GM19328 (cell line): Measurements from ENCODE around the gene PPFIBP1.
"Not testable (repeated sequence)": the region's sequence is repeated elsewhere in the genome, so short reads cannot be mapped to it uniquely, and the experiment has no call there.

Experiments used
- ATAC-seq: cut with Tn5 transposase; IDR thresholded peaks from one replicate; pipeline ENCODE4 v1.9.1; 2021; ENCODE audit warnings: mild to moderate bottlenecking, moderate library complexity; ENCODE audit not compliant: unreplicated experiment

The PPFIBP1 gene

DNA sequence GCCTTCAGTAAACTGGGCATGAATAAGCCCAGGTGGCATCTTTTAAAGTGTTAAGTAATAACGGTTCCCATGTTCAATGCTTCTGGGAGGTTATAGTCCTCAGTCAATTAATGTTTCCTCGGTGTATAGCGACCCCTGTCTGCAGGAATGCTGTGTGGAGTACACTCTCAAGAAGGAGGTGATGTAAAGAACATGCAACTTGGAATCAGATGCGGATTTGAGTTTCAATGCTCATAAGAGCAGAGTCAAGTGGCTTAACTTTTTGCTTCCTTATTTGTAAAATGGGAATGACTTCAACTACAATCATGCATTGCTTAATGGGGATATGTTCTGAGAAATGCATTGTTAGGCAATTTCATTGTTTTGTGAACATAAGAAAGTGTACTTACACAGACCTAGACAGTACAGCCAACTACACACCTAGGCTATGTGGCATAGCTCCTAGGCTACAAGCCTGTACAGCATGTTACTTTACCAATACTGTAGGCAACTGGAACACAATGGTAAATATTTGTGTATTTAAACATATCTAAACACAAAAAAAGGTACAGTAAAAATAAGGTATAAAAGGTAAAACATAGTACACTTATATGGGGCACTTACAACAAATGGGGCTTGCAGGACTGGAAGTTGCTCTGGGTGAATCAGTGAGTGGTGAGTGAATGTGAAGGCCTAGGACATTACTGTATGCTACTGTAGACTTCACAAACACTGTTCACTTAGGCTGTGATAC lies 179.9 kb downstream of the PPFIBP1 start:
- peak; percentile 92 for ATAC-seq

DNA sequence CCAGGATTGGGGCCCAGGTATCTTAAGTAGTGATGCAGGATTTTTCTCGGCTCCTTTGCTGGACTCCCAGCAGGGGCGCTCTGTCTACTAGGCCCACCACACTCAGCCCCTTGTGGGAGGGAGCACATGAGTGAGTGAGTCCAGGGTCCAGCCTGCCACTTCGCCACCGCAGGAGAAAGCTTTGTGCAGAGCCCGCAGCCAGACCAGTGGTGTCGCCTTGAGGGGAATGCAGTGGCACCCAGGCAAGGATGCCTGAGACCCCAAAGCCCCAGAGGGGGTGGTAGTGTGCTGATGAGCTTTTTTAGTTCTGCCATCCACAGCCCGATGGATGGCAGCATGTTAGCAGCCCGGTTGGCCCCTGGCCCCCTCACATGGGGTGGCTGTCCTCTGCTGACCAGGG lies 181.3 kb downstream of the PPFIBP1 start:
- ATAC-seq: no peak

DNA sequence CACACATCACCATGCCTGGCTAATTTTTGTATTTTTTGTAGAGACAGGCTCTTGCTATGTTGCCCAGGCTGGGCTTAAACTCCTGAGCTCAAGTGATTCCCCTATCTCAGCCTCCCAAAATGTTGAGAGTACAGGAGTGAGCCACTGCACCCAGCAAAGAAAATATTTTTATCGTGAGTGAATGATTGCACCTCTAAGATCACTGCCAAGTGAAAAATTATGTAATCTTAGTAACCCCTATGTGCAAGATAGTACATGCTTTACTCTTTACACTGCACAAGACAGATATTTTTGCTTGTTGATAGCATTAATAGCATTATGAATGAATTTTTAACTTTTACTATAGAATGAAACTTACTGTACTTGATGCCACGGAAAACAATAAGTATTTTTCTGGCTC lies 183.2 kb downstream of the PPFIBP1 start:
- ATAC-seq: no peak

DNA sequence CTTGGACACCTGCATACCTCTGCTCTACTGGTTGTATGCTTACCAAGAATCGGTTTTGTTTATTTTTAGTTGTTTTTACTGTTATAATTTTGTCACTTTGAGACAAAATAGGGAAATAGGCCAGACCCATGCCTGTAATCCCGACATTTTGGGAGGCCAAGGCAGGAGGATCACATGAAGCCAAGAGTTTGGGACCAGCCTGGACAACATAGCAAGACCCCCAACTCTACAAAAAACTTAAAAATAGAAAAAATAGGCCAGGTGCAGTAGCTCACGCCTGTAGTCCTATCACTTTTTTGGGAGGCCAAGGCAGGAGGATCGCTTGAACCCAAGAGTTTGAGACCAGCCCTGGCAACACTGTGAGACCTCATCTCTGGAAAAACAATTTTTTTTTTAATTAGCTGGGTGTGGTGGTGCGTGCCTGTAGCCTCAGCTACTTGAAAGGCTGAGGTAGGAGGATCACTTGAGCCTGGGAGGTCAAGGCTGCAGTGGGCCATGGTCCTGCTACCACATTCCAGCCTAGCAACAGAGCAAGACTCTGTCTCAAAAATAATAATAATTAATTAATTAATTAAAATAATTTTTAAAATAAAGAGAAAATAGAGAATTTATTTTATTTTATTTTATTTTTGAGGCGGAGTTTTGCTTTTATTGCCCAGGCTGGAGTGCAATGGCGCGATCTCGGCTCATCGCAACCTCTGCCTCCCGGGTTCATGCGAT lies 185.4 kb downstream of the PPFIBP1 start:
- ATAC-seq: no peak

DNA sequence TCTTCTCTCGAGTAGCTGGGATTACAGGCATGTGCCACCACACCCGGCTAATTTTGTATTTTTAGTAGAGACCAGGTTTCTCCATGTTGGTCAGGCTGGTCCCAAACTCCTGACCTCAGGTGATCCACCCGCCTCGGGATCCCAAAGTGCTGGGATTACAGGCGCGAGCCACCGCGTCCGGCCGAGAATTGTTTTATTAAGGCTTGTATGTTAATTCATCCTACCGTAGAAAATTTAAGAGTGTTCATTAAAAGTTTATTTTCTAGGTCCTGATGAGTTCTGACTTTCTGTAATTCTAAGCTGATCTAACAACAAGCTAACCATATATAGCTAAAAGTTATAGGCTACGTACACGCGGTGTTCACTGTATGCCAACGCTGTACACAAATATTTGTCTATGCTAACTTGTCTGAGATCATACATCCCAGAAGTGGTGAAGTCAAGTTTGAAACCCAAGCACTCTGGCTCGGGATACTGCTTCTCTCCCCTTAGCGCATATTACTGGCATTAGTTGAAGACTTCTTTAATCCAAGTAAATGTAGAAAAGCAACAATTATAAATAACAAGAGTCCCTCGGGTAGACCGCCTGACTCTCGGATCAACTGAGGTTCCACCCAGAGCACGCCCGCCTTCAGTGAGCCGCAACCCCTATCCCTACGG lies 186.1 kb downstream of the PPFIBP1 start:
- ATAC-seq: peak; percentile 37

DNA sequence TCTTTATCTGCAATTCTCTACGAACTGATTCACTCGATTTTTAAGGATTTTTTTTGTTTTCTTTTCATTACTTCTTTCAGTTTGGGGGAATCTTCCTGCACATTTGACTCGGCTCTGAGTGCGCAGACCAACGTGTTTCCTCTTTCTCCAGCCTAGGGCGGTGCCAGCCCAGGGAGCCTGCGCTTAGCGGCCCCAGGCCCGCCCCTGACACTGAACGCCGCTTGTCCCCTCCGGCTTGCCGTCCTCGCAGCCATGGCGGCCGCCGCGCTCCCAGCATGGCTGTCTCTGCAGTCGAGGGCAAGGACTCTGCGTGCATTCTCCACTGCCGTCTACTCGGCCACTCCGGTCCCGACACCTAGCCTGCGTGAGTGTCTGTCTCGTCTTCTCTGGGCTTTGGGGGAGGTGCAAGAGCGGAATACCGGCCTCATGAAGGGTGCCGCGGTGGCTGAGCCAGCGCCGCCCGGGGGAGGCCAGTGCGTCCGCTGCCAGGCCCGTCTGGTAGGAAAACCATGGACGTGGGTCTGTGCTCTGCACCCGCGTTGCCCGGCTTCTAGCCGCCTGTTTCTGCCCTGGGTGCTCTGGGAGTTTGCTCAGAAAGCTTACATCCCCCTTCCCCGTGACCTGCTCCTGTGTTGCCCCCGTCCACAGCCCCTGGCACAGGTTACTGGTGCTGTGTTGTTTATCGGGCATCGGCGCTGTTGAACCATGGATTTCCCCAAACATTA lies 186.7 kb downstream of the PPFIBP1 start, which contains the start of gene MRPS35:
MRPS35 (plus strand) TSS at position 241 of the 725 bp plus-strand sequence; CDS start at position 253, 12 bp downstream.
- ATAC-seq: peak; percentile 93

DNA sequence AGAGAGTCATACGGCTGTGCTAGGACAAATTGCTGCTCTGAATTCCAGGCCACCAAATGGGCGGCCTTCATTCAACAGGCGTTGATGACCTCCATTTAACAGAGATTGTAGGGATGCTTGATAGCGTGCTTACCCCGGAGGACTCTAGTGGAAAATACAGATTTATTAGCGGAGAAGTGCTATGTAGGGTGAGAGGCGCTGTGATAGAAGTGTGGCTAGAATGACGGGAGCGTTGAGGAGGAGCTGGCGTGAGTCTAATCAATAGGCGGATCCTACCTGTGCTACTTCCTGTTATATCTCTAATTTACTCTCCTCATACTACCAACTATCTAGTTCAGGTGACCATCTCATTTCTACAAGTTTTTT lies 187.3 kb downstream of the PPFIBP1 start:
- no peak for ATAC-seq

DNA sequence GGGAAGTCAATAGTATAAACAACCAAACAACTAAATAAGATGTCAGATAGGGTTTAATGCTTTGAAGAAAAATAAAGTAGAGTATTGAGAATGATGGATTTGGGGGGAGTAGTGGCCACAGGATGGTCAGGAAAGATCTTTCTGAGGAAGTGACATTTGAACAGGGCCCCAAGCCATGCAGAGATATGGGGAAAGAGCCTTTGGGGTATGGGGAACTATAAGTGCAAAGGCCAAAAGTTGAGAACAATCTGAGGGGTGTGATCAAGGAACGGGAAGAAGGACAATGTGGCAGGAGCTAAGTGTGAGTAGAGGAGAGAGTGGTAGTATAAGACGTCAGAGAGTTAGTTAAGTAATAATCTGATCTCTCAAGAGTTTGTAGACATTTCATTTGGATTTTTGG lies 188.0 kb downstream of the PPFIBP1 start:
- ATAC-seq: no peak

DNA sequence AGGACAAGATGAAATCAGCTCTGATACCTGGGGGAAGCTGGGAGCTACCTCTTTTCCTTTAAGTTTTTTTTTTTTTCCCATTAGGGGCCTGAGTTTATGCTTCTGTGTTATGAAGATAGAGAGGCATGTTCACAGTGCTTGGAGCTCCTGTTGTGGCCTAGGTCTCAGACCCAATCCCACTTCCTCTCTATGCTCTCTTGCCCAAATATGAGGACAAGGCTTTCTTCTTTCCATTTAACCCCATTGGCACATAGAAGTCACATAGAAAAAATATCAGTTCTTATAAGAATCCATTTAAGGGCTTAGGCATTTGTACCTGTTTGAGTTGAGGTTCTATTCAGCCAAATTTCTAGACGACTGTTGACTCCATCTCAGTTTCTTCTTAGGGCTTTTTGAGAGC lies 199.2 kb downstream of the PPFIBP1 start:
- ATAC-seq: no peak

DNA sequence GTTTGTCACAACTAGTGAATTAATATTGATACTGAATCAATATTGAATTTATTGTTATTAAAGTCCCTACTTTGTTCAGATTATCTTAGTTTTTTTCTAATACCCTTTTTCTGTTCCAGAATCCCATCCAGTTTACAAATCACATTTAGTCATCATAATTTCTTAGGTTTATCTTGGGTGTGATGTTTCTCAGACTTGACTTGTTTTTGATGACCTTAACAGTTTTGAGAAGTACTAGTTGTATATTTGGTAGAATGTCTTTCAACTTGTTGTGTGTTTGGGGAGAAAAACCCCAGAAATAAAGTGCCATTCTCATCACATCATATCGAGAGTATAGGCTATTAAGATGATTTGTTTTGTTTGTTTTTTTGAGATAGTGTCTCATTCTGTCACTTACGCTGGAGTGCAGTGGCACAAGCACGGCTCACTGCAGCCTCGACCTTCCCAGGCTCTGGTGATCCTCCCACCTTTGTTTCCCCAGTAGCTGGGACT lies 206.1 kb downstream of the PPFIBP1 start:
- no peak for ATAC-seq

DNA sequence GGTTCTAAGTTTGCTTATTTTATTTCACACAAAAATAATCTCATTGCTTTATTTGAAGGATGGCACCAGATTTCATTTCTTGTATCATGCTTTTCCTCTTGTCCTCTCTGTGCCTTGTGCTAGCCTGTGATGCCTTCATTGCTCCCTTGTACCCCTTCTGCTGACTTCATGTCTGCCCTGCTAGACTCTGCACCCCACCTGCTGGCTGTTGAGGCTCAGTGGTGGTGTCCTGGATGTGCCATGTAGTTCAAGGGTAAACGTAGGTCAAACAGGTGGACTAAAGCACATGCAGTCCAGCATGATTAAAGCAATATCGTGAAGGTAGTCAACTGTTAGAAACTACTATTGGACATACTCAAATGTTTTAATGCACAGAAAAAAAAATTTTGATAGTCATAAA lies 208.3 kb downstream of the PPFIBP1 start:
- ATAC-seq: no peak

DNA sequence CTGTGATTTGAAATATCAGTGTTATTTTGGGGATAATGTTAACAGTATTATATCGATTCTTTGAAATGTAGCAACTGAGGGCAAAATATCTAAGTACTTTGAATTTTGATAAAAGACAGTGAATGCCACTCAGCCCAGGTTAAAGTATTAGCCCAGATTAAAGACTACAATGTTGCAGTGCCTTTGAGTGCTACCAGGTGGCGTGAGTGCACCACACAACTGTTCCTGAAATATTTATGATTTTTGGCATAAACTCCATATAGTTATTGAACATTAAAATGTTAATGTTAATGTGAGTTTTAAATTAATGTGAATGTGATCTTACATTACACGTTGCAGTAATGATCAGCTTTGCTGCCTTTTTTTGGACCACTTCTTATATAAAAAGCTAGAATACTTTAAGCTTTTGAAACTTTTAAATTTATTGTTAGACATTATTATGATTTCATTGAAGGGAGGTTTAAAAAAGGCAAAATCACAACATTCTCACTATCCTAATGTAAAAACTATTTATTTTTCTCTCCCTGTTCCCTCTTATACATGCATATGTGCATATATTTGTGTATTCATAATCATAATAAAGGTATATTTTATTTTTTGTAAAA lies 209.1 kb downstream of the PPFIBP1 start:
- no peak for ATAC-seq

DNA sequence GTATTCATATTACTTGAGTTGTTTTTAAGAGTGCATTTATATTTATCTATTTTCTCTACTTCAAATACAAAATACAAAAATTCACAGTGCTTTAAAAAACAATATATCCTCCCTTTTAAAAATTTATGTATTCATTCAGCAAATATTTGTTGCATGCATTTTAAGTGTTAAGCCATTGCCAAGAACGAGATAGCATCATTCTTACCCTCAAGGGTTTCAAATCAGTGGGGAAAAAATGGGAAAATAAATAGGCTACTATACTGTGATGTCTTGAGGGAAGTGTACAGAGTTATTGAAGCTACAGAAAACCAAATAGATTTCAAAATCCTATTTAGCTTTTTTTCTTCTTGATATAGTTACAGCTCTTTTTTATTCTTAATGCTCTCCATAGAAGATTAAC lies 209.8 kb downstream of the PPFIBP1 start:
- no peak for ATAC-seq

DNA sequence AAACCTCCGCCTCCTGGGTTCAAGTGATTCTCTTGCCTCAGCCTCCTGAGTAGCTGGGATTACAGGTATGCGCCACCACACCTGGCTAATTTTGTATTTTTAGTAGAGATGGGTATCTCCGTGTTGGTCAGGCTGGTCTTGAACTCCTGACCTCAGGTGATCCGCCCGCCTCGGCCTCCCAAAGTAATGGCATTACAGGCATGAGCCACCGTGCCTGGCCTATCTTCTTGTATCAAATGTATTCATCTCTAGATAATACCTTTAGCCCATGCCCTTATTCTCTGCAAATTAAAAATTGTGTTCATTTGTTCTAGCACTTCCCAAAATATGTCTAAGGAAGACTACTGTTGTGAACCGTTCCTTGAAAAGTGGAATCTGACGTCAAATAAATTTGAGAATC lies 210.3 kb downstream of the PPFIBP1 start:
- not testable (repeated sequence) for ATAC-seq

DNA sequence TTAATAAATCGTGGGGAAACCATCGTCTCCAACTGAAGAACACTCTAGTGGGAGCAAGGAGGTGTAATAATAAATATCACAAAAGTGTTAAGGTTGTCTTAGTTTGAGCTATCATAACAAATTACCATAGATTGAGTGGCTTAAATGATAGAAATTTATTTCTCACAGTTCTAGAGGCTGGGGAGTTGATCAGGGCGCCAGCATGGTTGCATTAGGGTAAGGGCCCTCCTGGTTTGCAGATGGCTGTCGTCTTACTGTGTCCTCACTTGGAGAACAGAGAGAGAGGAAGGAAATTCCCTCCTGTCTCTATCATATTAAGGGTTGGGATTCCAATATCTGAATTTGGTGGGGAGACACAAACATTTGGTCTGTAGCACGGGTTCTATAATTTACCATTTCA lies 219.6 kb downstream of the PPFIBP1 start:
- no peak for ATAC-seq
